Measurements from ENCODE around the gene PMP22. TPM values are rescaled to one million over a fixed set of nuclear protein-coding genes. Genes with fewer than 3 reads are reported as not detected.
"Not testable (repeated sequence)": the region's sequence is repeated elsewhere in the genome, so short reads cannot be mapped to it uniquely, and the experiment has no call there.

The PMP22 gene
- total RNA-seq, 1 experiment from 2014 or later, result 27.4 TPM

DNA sequence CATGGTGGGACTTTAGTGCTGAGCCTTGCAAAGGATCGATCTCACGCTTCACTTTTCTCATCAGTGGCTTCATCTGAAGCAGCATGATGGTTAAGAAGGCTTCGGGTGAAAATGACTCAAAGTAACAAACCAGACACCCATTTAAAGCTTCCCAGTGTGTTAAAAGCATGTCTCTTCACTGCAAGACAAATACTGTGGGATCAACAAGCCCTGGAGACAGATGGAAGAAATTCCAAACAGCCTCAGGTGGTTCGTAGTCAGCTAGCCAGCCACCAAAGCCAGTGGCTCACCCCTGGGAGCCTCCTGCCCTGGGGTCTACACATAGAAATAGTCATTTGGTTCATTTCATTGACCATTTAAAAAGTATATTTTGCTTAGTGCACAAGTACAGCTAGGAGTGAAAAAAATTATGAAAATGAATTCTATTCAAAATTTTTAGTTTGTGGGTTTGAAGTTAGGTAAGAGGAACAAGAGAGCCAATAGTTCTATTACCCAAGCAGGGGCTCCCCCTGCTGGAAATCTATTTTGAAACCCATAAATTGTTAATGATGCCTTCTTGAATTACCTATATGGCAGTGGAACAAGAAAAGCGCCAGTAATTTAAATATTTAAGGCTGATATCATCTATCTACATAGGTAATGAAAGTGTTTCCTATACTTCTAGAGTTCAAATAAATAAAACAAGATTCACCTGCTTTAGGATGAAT is 51.6 kb downstream of the PMP22 start:
- no peak for DNase-seq (ENCODE audit: low spot score)

DNA sequence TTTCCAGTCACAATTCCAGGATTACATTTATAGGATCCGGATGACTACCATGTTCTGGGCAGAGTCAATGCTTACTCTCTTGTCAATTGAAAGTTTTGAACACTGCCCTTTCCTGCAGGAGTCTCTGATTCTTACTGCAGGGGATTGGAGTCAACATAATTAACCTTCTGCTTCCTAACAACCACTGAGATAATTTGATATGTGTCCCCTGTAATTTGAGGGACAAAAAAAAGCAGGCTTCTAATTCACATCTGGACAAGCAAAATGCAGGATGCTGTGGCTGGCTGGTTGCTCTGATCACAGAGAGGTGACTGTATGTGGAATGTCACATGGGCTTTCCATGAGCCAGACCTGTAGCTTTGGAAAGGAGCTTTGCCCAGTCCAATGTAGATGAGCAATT is 54.9 kb downstream of the PMP22 start:
- no peak for DNase-seq (ENCODE audit: low spot score)

DNA sequence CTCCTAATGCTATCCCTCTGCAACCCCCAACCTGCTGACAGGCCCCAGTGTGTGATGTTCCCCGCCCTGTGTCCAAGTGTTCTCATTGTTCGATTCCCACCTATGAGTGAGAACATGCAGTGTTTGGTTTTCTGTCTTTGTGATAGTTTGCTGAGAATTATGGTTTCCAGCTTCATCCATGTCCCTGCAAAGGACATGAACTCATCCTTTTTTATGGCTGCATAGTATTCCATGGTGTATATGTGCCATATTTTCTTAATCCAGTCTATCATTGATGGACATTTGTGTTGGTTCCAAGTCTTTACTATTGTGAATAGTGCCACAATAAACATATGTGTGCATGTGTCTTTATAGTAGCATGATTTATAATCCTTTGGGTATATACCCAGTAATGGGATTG is 62.1 kb downstream of the PMP22 start:
- DNase-seq (ENCODE audit: low spot score), result not testable (repeated sequence)

DNA sequence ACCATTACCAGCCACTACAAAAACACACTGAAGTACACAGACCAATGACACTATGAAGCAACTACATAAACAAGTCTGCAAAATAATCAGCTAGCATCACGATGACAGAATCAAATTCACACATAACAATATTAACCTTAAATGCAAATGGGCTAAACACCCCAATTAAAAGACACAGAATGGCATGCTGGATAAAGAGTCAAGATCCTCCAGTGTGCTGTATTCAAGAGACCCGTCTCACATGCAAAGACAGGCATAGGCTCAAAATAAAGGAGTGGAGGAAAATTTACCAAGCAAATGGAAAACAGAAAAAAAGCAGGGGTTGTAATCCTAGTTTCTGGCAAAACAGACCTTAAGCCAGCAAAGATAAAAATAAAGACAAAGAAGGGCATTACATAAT is 64.6 kb downstream of the PMP22 start:
- not testable (repeated sequence) for DNase-seq (ENCODE audit: low spot score)

DNA sequence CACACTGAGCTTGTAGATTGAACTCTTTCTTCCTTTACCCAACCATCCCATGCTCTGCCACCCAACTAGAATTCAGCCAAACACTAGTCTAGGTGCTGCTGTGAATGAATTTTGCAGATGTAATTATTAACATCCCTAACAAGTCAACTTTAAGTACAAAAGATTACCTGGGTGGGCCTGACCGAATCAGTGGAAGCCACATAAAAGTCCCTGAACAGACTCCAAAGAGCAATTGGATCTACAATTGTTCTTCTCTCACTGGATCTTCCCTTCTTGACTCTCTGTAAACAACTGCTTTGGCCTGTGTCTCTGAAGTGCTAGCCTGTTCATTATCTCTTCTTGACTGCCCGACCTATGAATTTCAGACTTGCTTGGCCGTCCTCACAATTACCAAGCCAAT is 67.9 kb downstream of the PMP22 start:
- DNase-seq (ENCODE audit: low spot score), result no peak

DNA sequence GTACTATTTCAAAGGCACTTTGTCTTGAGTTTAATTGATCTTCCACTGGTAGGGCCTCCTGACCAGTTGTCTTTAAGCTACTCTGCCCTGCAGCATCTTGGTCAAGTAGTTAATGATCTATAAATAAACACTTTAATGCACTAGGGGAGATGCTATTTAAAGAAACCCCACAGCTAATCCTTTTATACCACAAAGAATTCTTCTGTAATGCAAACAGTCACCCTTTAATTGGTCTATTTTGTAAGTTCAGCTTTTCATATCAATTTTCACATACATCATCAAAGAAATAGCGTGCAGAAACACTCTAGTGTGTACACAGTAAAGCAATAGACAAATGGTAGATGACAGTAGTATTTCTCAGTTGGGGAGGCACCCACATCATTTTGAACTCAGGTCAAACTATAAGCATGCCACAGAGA is 70.3 kb downstream of the PMP22 start:
- DNase-seq (ENCODE audit: low spot score), result peak; percentile 42

DNA sequence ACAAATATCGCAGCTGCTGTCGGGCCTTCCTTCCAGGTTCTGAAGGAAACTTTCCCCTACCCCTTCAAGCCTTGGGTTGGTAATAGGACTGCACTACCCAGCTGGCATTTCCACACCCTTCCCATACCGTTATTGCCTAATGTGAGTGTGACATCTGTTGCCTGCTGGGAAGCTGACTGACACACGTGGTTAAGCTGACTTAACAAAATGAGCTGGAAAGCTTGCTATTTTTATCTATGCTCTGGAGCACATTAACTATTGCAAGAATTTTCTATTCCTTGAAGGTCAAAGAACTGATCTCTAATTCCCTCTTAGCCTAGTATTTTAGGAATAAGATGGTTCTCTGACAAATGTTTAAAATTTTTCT is 79.5 kb downstream of the PMP22 start:
- peak; percentile 77 for DNase-seq (ENCODE audit: low spot score)

DNA sequence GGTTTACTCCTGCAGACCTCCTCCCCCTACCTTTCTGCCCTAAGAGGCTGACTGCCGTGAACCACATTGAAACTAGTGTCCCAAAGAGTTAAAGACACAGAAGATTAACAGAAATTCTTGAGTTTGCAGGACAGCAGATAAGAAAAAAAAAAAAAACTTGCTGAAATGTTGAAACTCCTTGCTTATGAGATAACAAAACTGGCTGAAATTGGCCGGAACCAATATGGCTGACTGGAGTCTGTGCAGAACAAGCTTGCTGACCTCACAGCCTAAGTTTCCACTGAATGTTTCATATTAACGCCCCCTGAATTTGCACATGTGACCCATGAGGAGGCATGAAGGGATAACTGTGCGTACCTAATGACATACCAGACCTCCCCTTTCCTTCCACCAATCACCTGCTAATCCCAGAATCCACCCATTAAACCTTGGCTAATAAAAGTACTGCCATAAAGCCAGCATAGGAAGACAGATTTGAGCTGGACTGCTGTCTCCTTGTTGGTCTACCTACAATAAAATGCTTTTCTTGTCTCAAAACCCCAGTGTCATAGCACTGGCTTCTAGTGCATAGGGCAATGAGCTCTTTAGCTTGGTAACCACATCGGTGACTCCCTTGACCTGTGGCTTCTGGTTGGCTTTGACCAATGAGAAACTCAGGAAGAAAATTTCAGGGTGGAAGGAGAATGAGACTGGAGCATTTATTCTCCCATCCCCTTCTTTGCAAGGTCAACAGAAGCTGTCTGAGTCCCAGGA is 80.1 kb downstream of the PMP22 start:
- no peak for DNase-seq (ENCODE audit: low spot score)

DNA sequence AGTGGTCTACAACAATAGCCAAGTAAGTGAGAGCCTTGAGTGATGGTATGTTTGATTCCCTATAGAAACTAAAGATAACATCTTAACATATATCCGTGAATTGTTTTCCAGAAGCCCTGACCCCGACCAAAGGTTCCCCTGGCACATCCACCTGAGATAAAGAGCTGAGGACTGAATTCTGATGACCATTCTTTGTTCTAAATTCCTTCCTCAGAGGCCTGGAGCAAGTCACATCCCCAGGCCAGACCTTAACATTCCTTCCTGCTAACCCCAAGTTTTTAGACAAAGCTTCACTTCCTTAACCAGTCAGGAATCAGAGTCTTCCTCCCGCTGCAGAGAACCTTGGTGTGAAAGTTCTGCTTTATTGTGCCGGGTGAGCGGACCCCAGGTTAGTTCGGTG is 83.3 kb downstream of the PMP22 start:
- DNase-seq (ENCODE audit: low spot score), result no peak

DNA sequence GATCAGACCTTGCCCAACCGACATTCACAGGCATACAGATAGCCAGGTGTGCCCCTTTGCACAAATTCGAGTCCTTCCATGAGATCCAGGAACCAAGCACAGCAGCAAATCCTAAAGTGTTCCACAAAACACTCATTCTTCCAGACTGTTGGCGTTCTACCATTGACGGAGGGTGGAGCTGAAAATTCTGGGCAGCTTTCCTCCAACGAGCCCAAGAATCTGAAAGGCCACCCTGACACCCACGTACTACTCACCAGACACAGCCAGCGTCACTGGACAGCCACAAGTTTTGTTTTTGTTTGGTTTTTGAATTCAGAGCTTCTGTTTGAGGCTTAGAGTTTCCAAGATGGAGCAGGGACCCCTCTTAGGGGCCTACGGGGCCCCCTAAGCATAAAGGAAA is 83.8 kb downstream of the PMP22 start:
- no peak for DNase-seq (ENCODE audit: low spot score)

DNA sequence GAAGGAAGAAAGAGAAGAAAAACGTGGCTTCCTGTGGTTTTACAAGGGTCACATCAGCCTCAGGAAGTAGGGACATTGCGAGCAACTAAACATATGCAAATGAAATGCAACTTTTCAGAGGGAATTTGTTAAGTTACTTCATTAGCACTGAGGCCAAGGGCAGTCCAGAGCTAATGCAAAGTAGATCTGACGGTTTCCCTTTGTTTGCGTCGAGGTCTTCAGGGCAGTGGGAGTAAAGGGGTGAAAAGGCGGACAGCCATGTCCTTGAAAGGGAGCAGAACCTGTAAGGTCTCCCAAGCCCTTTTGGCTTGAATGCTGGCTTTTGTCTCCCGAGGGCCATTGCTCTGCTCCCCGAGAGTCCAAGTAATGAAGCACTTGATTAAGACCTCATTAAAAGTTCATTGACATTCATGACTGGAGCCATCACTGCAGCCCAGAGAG is 85.0 kb downstream of the PMP22 start:
- no peak for DNase-seq (ENCODE audit: low spot score)

Other genes starting within 250 kb of the PMP22 start
- not detected in 2 replicates for gene TEKT3, start 76.3 kb upstream of the PMP22 start, total RNA-seq (2014; rRNA removed; shearing (Covaris generic))
- gene CDRT4, start 202.3 kb upstream of the PMP22 start, total RNA-seq (2014; rRNA removed; shearing (Covaris generic)), result 2.4 TPM in 1 of 2 replicates, not detected in the other

All from H4 (cell line).